GM12872 (cell line): Measurements from ENCODE around the gene PTK6.

ENCODE experiments used
- TF ChIP-seq, protein P1 (sequence below): IDR thresholded peaks from 3 replicates; pipeline ENCODE4 v1.5.1; 2011; ENCODE audit warnings: low read depth, mild to moderate bottlenecking, low read length, moderate library complexity; ENCODE audit not compliant: insufficient read depth

PTK6 gene

DNA sequence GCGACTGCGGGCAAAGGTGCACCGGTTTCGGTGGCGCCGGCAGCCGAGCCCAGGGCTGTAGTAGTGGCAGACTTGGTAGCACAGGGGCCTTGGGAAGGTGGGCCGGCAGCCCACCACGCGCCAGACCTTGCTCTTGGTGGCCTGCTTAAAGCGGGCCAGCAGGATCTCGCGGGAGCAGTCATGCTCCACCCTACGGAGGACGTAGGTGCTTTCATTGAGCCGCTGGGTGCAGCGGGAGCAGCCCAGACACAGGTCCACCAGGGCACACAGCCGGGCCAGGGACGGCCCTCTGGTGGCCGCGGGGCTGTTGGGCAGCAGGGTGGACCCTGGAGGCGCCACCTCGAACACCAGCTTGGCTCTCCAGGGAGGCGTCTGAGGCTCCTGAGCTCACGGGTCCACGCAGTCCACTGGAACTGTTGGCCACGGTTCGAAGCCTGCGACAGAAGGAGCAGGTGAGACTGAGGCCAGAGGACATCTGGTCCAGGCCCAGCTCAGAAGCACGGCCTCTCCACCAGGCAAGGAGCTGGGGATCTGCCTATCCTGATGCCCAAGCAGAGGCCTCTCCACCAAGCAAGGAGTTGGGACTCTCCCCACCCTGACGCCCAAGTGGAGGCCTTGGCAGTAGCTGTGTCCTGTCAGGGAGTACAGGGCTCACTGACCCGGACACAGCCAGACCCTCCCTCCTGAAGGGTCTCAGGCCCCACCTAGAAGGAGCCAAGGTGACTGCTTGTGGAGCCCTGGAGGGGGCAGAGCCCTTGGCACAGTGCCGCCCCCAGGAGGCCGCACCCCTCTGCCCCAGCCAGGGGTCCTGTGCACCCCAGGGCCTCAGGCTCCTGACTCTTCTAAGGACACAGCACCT is 35.8 kb upstream of the PTK6 start:
- TF ChIP-seq, protein P1, sequence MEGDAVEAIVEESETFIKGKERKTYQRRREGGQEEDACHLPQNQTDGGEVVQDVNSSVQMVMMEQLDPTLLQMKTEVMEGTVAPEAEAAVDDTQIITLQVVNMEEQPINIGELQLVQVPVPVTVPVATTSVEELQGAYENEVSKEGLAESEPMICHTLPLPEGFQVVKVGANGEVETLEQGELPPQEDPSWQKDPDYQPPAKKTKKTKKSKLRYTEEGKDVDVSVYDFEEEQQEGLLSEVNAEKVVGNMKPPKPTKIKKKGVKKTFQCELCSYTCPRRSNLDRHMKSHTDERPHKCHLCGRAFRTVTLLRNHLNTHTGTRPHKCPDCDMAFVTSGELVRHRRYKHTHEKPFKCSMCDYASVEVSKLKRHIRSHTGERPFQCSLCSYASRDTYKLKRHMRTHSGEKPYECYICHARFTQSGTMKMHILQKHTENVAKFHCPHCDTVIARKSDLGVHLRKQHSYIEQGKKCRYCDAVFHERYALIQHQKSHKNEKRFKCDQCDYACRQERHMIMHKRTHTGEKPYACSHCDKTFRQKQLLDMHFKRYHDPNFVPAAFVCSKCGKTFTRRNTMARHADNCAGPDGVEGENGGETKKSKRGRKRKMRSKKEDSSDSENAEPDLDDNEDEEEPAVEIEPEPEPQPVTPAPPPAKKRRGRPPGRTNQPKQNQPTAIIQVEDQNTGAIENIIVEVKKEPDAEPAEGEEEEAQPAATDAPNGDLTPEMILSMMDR: peak; percentile 31; the same call in 2 of the 3 replicates

DNA sequence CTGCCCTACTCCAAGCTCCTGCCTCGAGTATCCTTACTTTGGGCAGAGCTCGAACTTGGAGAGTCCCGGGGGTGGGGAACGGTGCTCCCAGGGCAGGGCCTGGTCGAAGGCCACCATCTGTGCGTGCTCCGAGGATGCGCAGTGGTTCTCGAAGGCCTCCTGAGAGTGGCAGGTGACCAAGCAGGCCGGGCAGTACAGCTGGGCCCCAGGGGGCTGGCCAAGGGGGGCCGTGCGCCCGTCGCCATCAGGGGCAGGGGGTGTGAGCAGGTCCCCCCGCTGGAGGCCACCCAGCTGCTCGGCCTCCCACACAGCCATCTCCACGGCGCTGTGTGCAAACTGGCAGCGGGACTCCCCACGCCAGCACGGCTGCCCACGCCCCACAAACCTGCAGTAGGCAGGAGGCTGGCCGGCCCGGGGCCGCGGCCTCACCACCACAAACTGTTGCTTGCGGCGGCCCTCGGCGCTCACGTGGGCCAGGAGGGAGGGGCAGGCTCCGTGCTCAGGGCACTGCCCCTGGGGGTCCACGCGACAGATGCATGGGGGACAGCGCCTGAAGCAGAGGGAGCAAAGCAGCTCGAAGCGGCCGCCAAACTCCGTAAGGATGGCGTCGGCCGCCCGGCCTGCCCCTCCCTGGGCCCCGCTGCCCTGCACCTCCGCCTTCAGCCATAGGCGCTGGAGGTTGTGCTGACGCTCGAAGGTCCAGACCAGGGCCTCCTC is 35.1 kb upstream of the PTK6 start:
- TF ChIP-seq, protein P1: no peak

DNA sequence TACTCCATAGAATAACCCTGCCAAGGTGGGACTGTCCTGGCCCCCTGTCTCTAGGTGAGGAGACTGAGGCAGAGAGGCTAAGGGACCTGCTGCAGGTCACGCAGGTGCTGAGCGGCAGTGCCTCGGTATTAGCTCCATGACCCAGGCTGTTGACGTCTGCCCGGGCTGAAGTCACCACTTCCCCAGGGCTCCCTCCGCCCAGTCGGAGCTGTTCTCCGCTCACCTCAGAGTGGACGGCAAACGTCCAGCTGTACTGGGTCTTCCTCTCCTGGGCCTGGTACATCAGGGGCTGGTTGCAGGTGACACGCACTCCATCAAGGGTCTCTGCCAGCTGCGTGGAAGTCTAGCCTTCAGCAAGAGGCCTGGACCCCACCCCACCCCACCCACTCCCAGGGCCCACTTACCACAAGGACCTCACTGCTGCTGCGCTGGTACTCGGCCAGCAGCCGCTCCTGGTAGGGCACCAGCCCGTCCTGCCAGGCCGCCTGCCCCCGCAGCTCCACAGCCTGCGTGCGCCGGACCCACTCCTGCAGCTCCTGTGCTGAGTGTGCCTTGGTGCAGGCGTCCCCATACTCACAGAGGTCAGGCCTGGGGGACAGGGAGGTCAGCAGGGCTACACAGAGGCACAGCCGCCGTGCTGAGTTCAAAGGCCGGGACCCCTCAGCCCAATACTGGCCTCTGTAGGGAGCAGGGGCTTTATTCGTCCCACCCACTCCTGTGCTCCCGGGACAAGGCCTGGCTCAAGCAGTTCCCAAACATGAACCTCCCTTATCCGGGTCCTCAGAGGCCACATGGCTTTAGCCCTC is 33.3 kb upstream of the PTK6 start:
- TF ChIP-seq, protein P1: no peak

DNA sequence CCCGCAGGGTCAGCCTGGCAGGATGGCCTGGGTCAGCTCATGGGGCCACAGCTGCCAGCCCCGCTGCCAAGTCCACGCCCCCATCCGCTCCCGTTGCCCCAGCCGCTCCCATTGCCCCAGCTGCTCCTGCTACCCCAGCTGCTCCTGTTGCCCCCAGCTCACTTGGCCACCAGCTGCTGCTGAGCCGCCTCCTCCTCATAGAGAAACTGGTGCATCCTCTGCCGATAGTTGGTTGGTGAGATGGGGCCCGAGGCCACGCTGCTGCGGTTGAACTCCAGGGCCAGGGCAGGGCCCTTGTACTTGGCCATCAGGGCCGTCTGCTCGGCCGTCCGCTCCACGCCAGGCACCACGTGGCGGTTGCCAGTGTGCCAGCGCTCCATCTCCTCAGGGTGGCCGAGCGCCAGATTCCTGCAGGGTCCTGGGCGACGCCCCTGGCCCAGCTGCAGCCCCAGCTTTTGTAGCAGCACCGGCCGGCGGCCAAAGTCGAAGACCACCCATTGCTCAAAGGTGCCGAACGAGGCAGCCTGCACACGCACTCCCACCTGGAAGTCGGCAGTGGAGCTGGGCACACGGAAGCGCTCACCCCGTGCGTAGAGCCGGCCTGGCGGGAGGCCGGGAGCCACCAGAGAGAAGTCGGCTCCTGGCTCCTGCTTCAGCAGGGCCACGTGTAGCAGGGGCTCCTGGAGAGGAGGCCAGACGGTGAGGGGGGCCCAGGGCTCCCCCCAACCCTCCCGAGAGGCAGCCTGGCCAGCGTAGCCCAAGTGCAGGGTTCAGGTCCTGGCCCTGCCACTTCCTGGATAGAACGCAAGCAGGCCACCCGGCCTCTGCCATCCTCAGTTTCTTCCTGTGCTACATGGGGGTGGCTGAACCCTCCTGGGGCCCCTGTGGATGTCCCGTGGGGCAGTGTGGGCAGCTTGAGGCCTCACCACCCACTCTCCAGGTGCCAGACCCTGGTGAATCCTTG is 32.1 kb upstream of the PTK6 start:
- TF ChIP-seq, protein P1: no peak

DNA sequence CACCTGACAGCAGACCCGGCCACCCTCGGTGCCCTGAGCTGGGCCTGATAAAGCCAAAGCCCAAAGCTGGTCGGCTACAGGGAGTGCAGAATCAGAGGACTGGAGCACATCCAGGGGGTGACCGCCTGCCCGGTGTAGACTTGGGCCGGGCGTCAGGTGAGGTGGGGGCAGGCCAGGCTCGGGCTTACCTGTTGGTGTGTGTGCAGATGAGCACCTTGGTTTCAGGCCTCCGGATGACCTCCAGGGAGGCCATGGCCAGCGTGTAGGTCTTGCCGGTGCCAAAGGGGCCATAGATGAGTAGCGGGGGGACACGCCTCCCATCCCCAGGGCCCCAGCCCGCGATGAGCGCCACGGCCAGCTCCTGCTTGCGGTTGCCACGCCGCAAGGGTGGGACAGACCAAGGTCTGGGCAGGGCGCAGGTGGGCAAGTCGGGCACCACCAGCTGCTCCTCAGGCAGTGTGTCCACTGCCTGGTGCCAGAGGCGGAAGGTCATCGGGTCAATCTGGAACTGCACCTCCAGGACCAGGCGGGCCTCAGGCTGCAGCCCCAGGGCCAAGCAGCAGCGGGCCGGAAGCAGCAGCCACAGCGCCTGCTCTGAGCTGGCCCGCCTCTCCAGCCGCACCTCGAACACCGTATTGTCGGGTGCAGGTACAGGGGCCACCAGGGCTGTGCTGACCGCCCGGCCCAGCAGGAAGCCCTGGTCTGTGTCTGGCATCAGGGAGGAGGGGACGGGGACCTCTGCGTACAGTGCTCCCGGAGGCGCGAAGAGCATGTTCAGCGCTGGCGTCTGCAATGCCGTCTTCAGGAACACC is 31.2 kb upstream of the PTK6 start:
- TF ChIP-seq, protein P1: no peak
